Keratinocyte (primary cell): Measurements from ENCODE around the gene ABCD2.

Source experiments
- EZH2 ChIP-seq: IDR thresholded peaks from one replicate; pipeline ENCODE4 v1.6.1; 2012; ENCODE audit warnings: inconsistent platforms, mild to moderate bottlenecking, low read length, moderate library complexity
- TF ChIP-seq, protein P1 (sequence below), 3 experiments: IDR thresholded peaks in 1 of 3; conservative IDR thresholded peaks in 1 of 3; optimal IDR thresholded peaks in 1 of 3; 2 replicates in 2 of 3; 3 replicates in 1 of 3; pipeline versions ENCODE3 to v1.5.1; 2011; ENCODE audit warnings: low read length in 3 of 3, mild to moderate bottlenecking in 3 of 3, moderate library complexity in 2 of 3, control low read depth in 1 of 3, inconsistent platforms in 1 of 3; ENCODE audit not compliant: insufficient read depth in 2 of 3; ENCODE audit errors: extremely low read depth in 1 of 3

DNA sequence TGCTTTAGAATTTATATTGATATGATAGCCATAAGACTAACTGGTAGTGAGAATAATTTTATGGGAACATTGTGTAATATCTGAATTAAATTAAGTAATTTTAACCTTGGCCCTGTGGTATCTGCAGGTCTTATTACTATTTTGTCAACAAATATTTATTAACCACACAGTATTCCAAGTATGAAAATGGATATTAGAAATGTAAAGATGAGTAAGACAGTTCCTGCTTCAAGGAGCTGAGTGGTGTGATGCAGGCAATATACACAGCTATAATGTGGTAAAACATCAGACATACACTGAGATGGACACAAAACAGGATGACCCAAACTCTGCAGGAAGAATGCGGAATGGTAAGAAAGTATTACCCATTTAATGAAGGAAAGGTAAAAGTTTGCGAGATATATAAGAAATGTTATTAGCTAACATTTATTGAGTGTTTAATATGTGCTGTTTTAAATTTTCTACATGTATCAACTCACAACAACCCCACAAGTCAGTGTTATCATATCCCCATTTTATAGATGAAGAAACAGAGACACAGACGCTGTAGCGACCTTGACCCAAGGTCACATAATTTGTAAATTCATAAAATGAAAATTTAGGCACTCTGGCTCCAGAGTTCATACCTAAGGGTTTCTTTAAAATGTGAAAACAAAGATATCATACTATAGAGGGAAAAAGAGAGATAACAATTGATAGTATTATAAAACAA is 12.7 kb downstream of the ABCD2 start:
- TF ChIP-seq, protein P1, sequence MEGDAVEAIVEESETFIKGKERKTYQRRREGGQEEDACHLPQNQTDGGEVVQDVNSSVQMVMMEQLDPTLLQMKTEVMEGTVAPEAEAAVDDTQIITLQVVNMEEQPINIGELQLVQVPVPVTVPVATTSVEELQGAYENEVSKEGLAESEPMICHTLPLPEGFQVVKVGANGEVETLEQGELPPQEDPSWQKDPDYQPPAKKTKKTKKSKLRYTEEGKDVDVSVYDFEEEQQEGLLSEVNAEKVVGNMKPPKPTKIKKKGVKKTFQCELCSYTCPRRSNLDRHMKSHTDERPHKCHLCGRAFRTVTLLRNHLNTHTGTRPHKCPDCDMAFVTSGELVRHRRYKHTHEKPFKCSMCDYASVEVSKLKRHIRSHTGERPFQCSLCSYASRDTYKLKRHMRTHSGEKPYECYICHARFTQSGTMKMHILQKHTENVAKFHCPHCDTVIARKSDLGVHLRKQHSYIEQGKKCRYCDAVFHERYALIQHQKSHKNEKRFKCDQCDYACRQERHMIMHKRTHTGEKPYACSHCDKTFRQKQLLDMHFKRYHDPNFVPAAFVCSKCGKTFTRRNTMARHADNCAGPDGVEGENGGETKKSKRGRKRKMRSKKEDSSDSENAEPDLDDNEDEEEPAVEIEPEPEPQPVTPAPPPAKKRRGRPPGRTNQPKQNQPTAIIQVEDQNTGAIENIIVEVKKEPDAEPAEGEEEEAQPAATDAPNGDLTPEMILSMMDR (optimal IDR thresholded peaks at IDR 0.05 in 1 of 3, IDR thresholded peaks at IDR 0.05 in 1 of 3, conservative IDR thresholded peaks at IDR 0.05 in 1 of 3; ENCODE audit: extremely low read depth in 1 of 3, insufficient read depth in 2 of 3, low read length in 3 of 3), result no peak
- no peak for TF ChIP-seq EZH2
